NCI-H1417 treated with DMSO at 0.1 percent for 48 hours (cell line): ENCODE results near the gene FABP2.
"Not testable (repeated sequence)": the region's sequence is repeated elsewhere in the genome, so short reads cannot be mapped to it uniquely, and the experiment has no call there.

Source experiments
- DNase-seq: peaks from one replicate; lab custom pipeline; 2025; lab: John Stamatoyannopoulos, UW

FABP2 gene

GRCh38 chr4:119310826-119311225, 11.1 kb downstream of the FABP2 start:
- DNase-seq = no peak

- no peak for DNase-seq
These were observed 14.3 kb downstream of the FABP2 start for GRCh38 chr4:119307606-119308005.

- DNase-seq = no peak
These were observed 17.5 kb downstream of the FABP2 start for GRCh38 chr4:119304431-119304830.

GRCh38 chr4:119303587-119304305, 18.2 kb downstream of the FABP2 start:
- DNase-seq = no peak

- no peak for DNase-seq
These were observed 19.7 kb downstream of the FABP2 start for GRCh38 chr4:119302073-119302832.

- no peak for DNase-seq
These were observed 21.6 kb downstream of the FABP2 start for GRCh38 chr4:119300101-119300978.

- no peak for DNase-seq
These were observed 22.2 kb downstream of the FABP2 start for GRCh38 chr4:119299741-119300100.

GRCh38 chr4:119299260-119299671, 22.7 kb downstream of the FABP2 start:
- DNase-seq = no peak

GRCh38 chr4:119297795-119298194, 24.1 kb downstream of the FABP2 start:
- no peak for DNase-seq

- DNase-seq = no peak
These were observed 25.6 kb downstream of the FABP2 start for GRCh38 chr4:119296356-119296755.

GRCh38 chr4:119290598-119290997, 31.3 kb downstream of the FABP2 start:
- DNase-seq = no peak

GRCh38 chr4:119289313-119289712, 32.6 kb downstream of the FABP2 start:
- no peak for DNase-seq

- DNase-seq = no peak
These were observed 35.4 kb downstream of the FABP2 start for GRCh38 chr4:119286377-119287002.

GRCh38 chr4:119284876-119285780, 36.8 kb downstream of the FABP2 start:
- no peak for DNase-seq

- DNase-seq = no peak
These were observed 40.5 kb downstream of the FABP2 start for GRCh38 chr4:119281393-119281792.

GRCh38 chr4:119279945-119280344, 42.0 kb downstream of the FABP2 start:
- DNase-seq = not testable (repeated sequence)

- DNase-seq = not testable (repeated sequence)
These were observed 42.4 kb downstream of the FABP2 start for GRCh38 chr4:119279541-119279940.

- no peak for DNase-seq
These were observed 50.4 kb downstream of the FABP2 start for GRCh38 chr4:119271361-119272085.

- no peak for DNase-seq
These were observed 53.5 kb downstream of the FABP2 start for GRCh38 chr4:119268466-119268865.
